ENCODE measurements around the gene STAG3.

DNA sequence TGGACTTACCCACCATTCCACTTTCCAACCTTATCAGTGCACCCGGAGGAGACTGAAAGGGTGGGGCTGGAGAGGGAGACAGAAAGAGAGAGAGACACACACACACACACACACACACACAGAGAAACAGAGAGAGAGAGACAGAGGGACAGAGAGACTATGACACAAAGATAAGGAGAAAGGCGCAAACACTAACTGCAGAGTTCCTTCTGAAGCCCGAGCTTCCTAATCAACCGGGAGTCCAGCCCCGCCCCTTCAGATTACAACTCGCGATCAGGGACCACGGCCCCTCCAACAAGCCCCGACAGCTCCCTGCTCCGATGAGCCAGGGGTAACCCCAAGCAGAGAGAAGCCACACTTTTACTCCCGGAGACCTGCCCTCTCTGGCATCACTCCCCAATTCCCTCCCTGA, 9.8 kb upstream of the STAG3 start:
- TF ChIP-seq, protein P1, sequence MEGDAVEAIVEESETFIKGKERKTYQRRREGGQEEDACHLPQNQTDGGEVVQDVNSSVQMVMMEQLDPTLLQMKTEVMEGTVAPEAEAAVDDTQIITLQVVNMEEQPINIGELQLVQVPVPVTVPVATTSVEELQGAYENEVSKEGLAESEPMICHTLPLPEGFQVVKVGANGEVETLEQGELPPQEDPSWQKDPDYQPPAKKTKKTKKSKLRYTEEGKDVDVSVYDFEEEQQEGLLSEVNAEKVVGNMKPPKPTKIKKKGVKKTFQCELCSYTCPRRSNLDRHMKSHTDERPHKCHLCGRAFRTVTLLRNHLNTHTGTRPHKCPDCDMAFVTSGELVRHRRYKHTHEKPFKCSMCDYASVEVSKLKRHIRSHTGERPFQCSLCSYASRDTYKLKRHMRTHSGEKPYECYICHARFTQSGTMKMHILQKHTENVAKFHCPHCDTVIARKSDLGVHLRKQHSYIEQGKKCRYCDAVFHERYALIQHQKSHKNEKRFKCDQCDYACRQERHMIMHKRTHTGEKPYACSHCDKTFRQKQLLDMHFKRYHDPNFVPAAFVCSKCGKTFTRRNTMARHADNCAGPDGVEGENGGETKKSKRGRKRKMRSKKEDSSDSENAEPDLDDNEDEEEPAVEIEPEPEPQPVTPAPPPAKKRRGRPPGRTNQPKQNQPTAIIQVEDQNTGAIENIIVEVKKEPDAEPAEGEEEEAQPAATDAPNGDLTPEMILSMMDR (IDR thresholded peaks at IDR 0.05): no peak
- TF ChIP-seq, protein P2, sequence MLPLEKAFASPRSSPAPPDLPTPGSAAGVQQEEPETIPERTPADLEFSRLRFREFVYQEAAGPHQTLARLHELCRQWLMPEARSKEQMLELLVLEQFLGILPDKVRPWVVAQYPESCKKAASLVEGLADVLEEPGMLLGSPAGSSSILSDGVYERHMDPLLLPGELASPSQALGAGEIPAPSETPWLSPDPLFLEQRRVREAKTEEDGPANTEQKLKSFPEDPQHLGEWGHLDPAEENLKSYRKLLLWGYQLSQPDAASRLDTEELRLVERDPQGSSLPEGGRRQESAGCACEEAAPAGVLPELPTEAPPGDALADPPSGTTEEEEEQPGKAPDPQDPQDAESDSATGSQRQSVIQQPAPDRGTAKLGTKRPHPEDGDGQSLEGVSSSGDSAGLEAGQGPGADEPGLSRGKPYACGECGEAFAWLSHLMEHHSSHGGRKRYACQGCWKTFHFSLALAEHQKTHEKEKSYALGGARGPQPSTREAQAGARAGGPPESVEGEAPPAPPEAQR (CRISPR knock-in tag; IDR thresholded peaks at IDR 0.05): no peak
